IPS-NIHi11 (cell line): ENCODE data around the gene EPHB3.
A peak's percentile ranks its signal among the peaks of the same experiment; 100 is the strongest.
"Not testable (repeated sequence)": the region's sequence is repeated elsewhere in the genome, so short reads cannot be mapped to it uniquely, and the experiment has no call there.

Experiments
- DNase-seq: peaks from one replicate; pipeline ENCODE4 v3.0.0; 2012; ENCODE audit warnings: mixed read lengths, low spot score

The EPHB3 gene

GRCh38 chr3:184600685-184601377 lies 39.2 kb downstream of the EPHB3 start:
- DNase-seq: no peak

- DNase-seq: peak; percentile 69
Observed at GRCh38 chr3:184601576-184602371, 40.2 kb downstream of the EPHB3 start.

- DNase-seq: peak; percentile 56
Observed at GRCh38 chr3:184602372-184603150, 41.0 kb downstream of the EPHB3 start.

- no peak for DNase-seq
Observed at GRCh38 chr3:184603151-184604030, 41.8 kb downstream of the EPHB3 start.

- DNase-seq: peak; percentile 67
Observed at GRCh38 chr3:184604039-184604601, 42.5 kb downstream of the EPHB3 start.

- peak; percentile 74 for DNase-seq
Observed at GRCh38 chr3:184604615-184605290, 43.2 kb downstream of the EPHB3 start.

GRCh38 chr3:184608209-184608608 lies 46.6 kb downstream of the EPHB3 start:
- DNase-seq: no peak

- DNase-seq: no peak
Observed at GRCh38 chr3:184609476-184610244, 48.1 kb downstream of the EPHB3 start.

- DNase-seq: no peak
Observed at GRCh38 chr3:184610245-184610871, 48.8 kb downstream of the EPHB3 start.

GRCh38 chr3:184611607-184612281 lies 50.2 kb downstream of the EPHB3 start:
- DNase-seq: no peak

- no peak for DNase-seq
Observed at GRCh38 chr3:184615396-184615795, 53.8 kb downstream of the EPHB3 start.

GRCh38 chr3:184616436-184616835 lies 54.9 kb downstream of the EPHB3 start:
- no peak for DNase-seq

- DNase-seq: not testable (repeated sequence)
Observed at GRCh38 chr3:184617306-184617705, 55.7 kb downstream of the EPHB3 start.

- DNase-seq: no peak
Observed at GRCh38 chr3:184618811-184619210, 57.2 kb downstream of the EPHB3 start.

- DNase-seq: no peak
Observed at GRCh38 chr3:184619369-184619768, 57.8 kb downstream of the EPHB3 start.

GRCh38 chr3:184619787-184620430 lies 58.3 kb downstream of the EPHB3 start:
- no peak for DNase-seq

- DNase-seq: no peak
Observed at GRCh38 chr3:184620475-184621119, 59.0 kb downstream of the EPHB3 start.

- not testable (repeated sequence) for DNase-seq
Observed at GRCh38 chr3:184622156-184622555, 60.6 kb downstream of the EPHB3 start.
